HUES6 (cell line): ENCODE data around the gene TICRR.
"Not testable (repeated sequence)": the region's sequence is repeated elsewhere in the genome, so short reads cannot be mapped to it uniquely, and the experiment has no call there.

Experiments used
- H3K27ac ChIP-seq: 2 replicates; pipeline ENCODE4 v1.7.0; 2013; ENCODE audit warnings: low read depth, mild to moderate bottlenecking, low read length, inconsistent platforms
- H3K27me3 ChIP-seq: 2 replicates; pipeline ENCODE4 v1.6.1; 2013; ENCODE audit warnings: low read length; ENCODE audit not compliant: control insufficient read depth, insufficient read depth
- H3K36me3 ChIP-seq: 2 replicates; pipeline ENCODE4 v1.6.1; 2013; ENCODE audit warnings: low read length; ENCODE audit not compliant: control insufficient read depth, insufficient read depth
- H3K4me1 ChIP-seq: 2 replicates; pipeline ENCODE4 v1.6.1; 2013; ENCODE audit warnings: low read length; ENCODE audit not compliant: control insufficient read depth, insufficient read depth
- H3K4me3 ChIP-seq: 2 replicates; pipeline ENCODE4 v1.5.1; 2013; ENCODE audit warnings: low read depth, low read length
- H3K9ac ChIP-seq: one replicate; pipeline ENCODE4 v1.6.1; 2013; ENCODE audit warnings: mild to moderate bottlenecking, low read length
- H3K9me3 ChIP-seq: 2 replicates; pipeline ENCODE4 v1.6.1; 2013; ENCODE audit warnings: low read depth, low read length; ENCODE audit not compliant: control insufficient read depth, insufficient read depth

TICRR gene

DNA sequence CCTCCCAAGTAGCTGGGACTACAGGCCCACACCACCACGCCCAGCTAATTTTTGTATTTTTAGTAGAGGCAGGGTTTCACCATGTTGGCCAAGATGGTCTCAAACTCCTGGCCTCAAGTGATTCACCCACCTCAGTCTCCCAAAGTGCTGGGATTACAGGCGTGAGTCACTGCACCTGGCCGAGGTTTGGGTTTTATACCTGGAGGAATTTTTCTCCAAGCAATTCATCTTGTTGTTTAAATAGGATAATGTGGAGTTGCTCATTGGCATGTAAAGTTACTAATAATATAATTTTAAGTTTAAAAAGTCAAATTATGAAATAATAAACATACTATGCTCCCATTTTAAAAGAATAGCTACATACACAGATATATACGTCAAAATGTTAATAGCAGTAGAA lies 26.1 kb upstream of the TICRR start:
- H3K27ac ChIP-seq, H3K4me3 ChIP-seq, H3K9me3 ChIP-seq, H3K36me3 ChIP-seq, H3K9ac ChIP-seq, H3K4me1 ChIP-seq, H3K27me3 ChIP-seq: not testable (repeated sequence)

DNA sequence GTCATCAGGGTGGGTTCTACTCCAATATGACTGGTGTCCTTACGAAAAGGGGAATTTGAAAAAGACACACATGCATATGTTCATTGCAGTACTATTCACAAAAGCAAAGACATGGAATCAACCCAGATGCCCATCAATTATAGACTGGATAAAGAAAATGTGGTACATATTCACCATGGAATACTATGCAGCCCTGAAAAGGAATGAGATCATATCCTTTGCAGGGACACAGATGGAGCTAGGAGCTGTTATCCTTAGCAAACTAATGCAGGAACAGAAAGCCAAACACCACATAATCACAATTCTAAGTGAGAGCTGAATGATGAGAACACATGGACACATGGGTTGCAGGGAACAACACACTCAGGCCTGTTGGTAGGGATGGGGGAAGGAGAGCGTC lies 24.8 kb upstream of the TICRR start:
- Histone ChIP-seq H3K4me1 (no peaks in the 10 kb centered on the region), H3K4me3 (no peak overlapping the region), H3K27ac (no peak overlapping the region), H3K27me3 (no peaks in the 10 kb centered on the region), H3K36me3 (no peaks in the 10 kb centered on the region), H3K9ac (no peak overlapping the region), H3K9me3 (no peaks in the 10 kb centered on the region; the same call in 1 of the 2 replicates)

GRCh38 chr15:89551550-89551949 lies 23.7 kb upstream of the TICRR start:
- H3K4me1 ChIP-seq: no peaks in the 10 kb centered on the region
- no peak overlapping the region for H3K27ac ChIP-seq
- no peaks in the 10 kb centered on the region; the same call in 1 of the 2 replicates for H3K9me3 ChIP-seq
- no peak overlapping the region for H3K4me3 ChIP-seq
- H3K27me3 ChIP-seq: no peaks in the 10 kb centered on the region
- no peaks in the 10 kb centered on the region for H3K36me3 ChIP-seq
- no peak overlapping the region for H3K9ac ChIP-seq

- H3K27ac ChIP-seq: no peak overlapping the region
- no peak overlapping the region for H3K9ac ChIP-seq
- H3K4me3 ChIP-seq: no peak overlapping the region
- no peaks in the 10 kb centered on the region for H3K9me3 ChIP-seq
- no peaks in the 10 kb centered on the region for H3K27me3 ChIP-seq
- H3K4me1 ChIP-seq: no peaks in the 10 kb centered on the region
- no peaks in the 10 kb centered on the region for H3K36me3 ChIP-seq
Measured at GRCh38 chr15:89553632-89554031, 21.6 kb upstream of the TICRR start.

DNA sequence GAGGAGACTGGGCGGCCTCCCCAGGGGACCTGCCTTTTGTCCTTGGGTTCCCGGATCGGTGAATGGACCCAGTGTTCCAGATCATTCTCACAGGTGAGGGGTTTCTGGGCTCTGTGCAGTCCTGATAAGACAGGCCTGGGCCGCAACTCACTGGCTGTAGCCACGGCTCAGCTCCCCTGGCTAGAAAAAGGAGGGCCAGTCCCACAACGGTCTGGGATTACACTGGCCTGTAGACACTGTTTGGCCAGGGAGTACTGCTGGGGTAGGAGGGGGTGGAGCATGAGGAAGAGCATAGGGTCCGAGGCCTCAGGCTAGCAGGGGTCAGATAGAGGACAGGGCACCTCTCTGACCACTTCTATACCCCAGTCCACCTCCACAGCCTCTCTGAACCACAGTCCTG lies 21.0 kb upstream of the TICRR start:
- no peak overlapping the region for H3K9ac ChIP-seq
- no peak overlapping the region for H3K4me3 ChIP-seq
- H3K27me3 ChIP-seq: no peaks in the 10 kb centered on the region
- no peaks in the 10 kb centered on the region for H3K4me1 ChIP-seq
- H3K9me3 ChIP-seq: no peaks in the 10 kb centered on the region
- H3K27ac ChIP-seq: no peak overlapping the region
- no peaks in the 10 kb centered on the region for H3K36me3 ChIP-seq

- Histone ChIP-seq H3K27ac (no peak overlapping the region), H3K9me3 (no peaks in the 10 kb centered on the region), H3K4me3 (no peak overlapping the region), H3K9ac (no peak overlapping the region), H3K4me1 (no peaks in the 10 kb centered on the region), H3K27me3 (no peaks in the 10 kb centered on the region), H3K36me3 (no peaks in the 10 kb centered on the region)
Measured at GRCh38 chr15:89555768-89556167, 19.5 kb upstream of the TICRR start.

GRCh38 chr15:89556413-89557262 lies 18.6 kb upstream of the TICRR start:
- Histone ChIP-seq H3K27me3 (no peaks in the 10 kb centered on the region), H3K36me3 (no peaks in the 10 kb centered on the region), H3K4me3 (no peak overlapping the region), H3K27ac (no peak overlapping the region), H3K4me1 (no peaks in the 10 kb centered on the region), H3K9me3 (no peaks in the 10 kb centered on the region), H3K9ac (no peak overlapping the region)

GRCh38 chr15:89559769-89560264 lies 15.5 kb upstream of the TICRR start:
- H3K9ac ChIP-seq: no peak overlapping the region
- no peak overlapping the region for H3K27ac ChIP-seq
- no peaks in the 10 kb centered on the region for H3K9me3 ChIP-seq
- H3K36me3 ChIP-seq: no peaks in the 10 kb centered on the region
- H3K27me3 ChIP-seq: no peaks in the 10 kb centered on the region
- H3K4me1 ChIP-seq: no peaks in the 10 kb centered on the region
- no peak overlapping the region for H3K4me3 ChIP-seq

GRCh38 chr15:89566181-89566580 lies 9.1 kb upstream of the TICRR start:
- no peaks in the 10 kb centered on the region for H3K36me3 ChIP-seq
- H3K27ac ChIP-seq: no peak overlapping the region
- peaks cover 9% of the 10 kb centered on the region for H3K9me3 ChIP-seq
- H3K9ac ChIP-seq: no peak overlapping the region
- no peaks in the 10 kb centered on the region for H3K27me3 ChIP-seq
- H3K4me1 ChIP-seq: 0 out of 2 replicates have a peak, but pooled peaks cover 4% of the 10 kb centered on the region
- no peak overlapping the region for H3K4me3 ChIP-seq

- Histone ChIP-seq H3K4me1 (0 out of 2 replicates have a peak, but pooled peaks cover 4% of the 10 kb centered on the region), H3K27me3 (no peaks in the 10 kb centered on the region), H3K4me3 (no peak overlapping the region), H3K9ac (no peak overlapping the region), H3K27ac (no peak overlapping the region), H3K36me3 (no peaks in the 10 kb centered on the region), H3K9me3 (peaks cover 9% of the 10 kb centered on the region)
Measured at GRCh38 chr15:89566621-89567294, 8.5 kb upstream of the TICRR start.

DNA sequence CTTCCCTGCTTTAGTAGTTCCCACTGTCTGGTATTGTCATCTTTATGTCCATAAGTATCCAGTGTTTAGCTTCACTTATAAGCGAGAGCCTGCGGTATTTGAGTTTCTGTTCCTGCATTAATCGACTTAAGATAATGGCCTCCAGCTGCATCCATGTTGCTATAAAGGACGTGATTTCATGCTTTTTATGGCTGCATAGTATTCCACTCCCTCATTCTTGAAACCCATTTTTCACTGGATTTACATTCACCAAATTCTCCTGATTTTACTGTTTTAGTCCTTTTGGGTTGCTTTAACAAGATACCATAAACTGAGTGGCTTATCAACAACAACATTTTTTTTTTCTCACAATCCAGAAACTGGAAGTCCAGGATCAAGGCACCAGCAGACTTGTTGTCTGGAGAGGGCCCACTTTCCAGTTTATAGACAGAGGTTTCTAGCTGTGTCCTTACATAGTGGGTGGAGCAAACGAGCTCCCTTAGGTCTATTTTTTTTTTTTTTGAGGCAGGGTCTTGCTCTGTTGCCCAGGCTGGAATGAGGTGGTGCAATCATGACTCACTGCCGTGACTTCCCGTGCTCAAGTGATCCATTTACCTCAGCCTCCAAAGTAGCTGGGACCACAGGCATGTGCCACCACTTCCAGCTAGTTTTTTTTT lies 6.1 kb upstream of the TICRR start:
- Histone ChIP-seq H3K4me3 (no peak overlapping the region), H3K27ac (no peak overlapping the region), H3K4me1 (0 out of 2 replicates have a peak, but pooled peaks cover 4% of the 10 kb centered on the region), H3K36me3 (no peaks in the 10 kb centered on the region), H3K27me3 (no peaks in the 10 kb centered on the region), H3K9me3 (peaks cover 9% of the 10 kb centered on the region), H3K9ac (no peak overlapping the region)
